Neural cell (in vitro differentiated cells): ENCODE measurements around the gene TRMT10B. TPM values are rescaled to one million over a fixed set of nuclear protein-coding genes. Genes with fewer than 3 reads are reported as not detected.

Source experiments
- H2AFZ ChIP-seq: fragments of 200-600, 300-800 bp; sonication (generic), shearing (Covaris generic); 2 replicates; pipeline ENCODE4 v1.6.0; 2014; ENCODE audit warnings: low read depth, mild to moderate bottlenecking, antibody characterized with exemption, low read length, moderate library complexity
- H3F3A ChIP-seq: fragments of 200-600 bp; shearing (Covaris generic); 2 replicates; pipeline ENCODE4 v1.6.1; 2016; ENCODE audit warnings: mild to moderate bottlenecking, moderate library complexity, mixed read lengths, antibody characterized with exemption, low read length; ENCODE audit not compliant: insufficient read depth, poor library complexity, severe bottlenecking
- H3K27ac ChIP-seq: fragments of 200-600, 300-800 bp; sonication (generic), shearing (Covaris generic); 2 replicates; pipeline ENCODE4 v1.5.1; 2014; ENCODE audit warnings: mild to moderate bottlenecking, low read length, moderate library complexity
- H3K27me3 ChIP-seq: fragments of 300-800, 200-600 bp; sonication (generic), shearing (Covaris generic); 2 replicates; pipeline ENCODE4 v1.6.0; 2014; ENCODE audit warnings: mild to moderate bottlenecking, low read depth, low read length, moderate library complexity; ENCODE audit not compliant: insufficient read depth
- H3K36me3 ChIP-seq: fragments of 300-800, 200-600 bp; sonication (generic), shearing (Covaris generic); 2 replicates; pipeline ENCODE4 v1.5.1; 2014; ENCODE audit warnings: mild to moderate bottlenecking, antibody characterized with exemption, low read length, moderate library complexity; ENCODE audit not compliant: insufficient read depth
- H3K4me2 ChIP-seq: fragments of 300-800, 200-600 bp; sonication (generic), shearing (Covaris generic); 2 replicates; pipeline ENCODE4 v1.6.0; 2014; ENCODE audit warnings: mild to moderate bottlenecking, low read length
- H3K4me3 ChIP-seq: fragments of 300-800, 200-600 bp; sonication (generic), shearing (Covaris generic); 2 replicates; pipeline ENCODE4 v1.5.1; 2014; ENCODE audit warnings: mild to moderate bottlenecking, low read length, moderate library complexity
- H3K79me2 ChIP-seq: fragments of 200-600 bp; shearing (Covaris generic); replicated peaks from 2 replicates; pipeline ENCODE4 v1.6.0; 2014; ENCODE audit warnings: mild to moderate bottlenecking, low read length, moderate library complexity; ENCODE audit not compliant: insufficient read depth
- H3K9ac ChIP-seq: fragments of 300-800, 200-600 bp; sonication (generic), shearing (Covaris generic); 2 replicates; pipeline ENCODE4 v1.6.1; 2016; ENCODE audit warnings: mild to moderate bottlenecking, low read length, mixed read lengths
- H3K9me2 ChIP-seq: fragments of 200-600 bp; shearing (Covaris generic); 2 replicates; pipeline ENCODE4 v1.6.1; 2016; ENCODE audit warnings: mild to moderate bottlenecking, low read length, mixed read lengths; ENCODE audit not compliant: insufficient read depth
- H3K9me3 ChIP-seq: fragments of 200-600, 300-800 bp; sonication (generic), shearing (Covaris generic); 2 replicates; pipeline ENCODE4 v1.6.1; 2016; ENCODE audit warnings: mild to moderate bottlenecking, mixed run types, low read length, moderate library complexity, mixed read lengths
- H4K20me1 ChIP-seq: fragments of 200-600 bp; shearing (Covaris generic); 2 replicates; pipeline ENCODE4 v1.6.1; 2016; ENCODE audit warnings: mild to moderate bottlenecking, mixed run types; ENCODE audit not compliant: insufficient read depth
- EP300 ChIP-seq: fragments of 450-650 bp; conservative IDR thresholded peaks from 2 replicates; pipeline ENCODE4 v1.6.1; 2014; ENCODE audit warnings: antibody characterized with exemption, mild to moderate bottlenecking, moderate library complexity; ENCODE audit not compliant: poor library complexity, severe bottlenecking
- EZH2 ChIP-seq: fragments of 200-600, 300-800 bp; shearing (Covaris generic), sonication (generic); IDR thresholded peaks from 2 replicates; pipeline ENCODE4 v1.6.1; 2014; ENCODE audit warnings: antibody characterized with exemption, low read length, borderline replicate concordance, mild to moderate bottlenecking; ENCODE audit not compliant: insufficient read depth, poor library complexity, severe bottlenecking
- MXI1 ChIP-seq: fragments of 450-650 bp; conservative IDR thresholded peaks from 2 replicates; pipeline ENCODE4 v1.6.1; 2014; ENCODE audit warnings: antibody characterized with exemption, mild to moderate bottlenecking; ENCODE audit not compliant: poor library complexity, severe bottlenecking
- POLR2AphosphoS5 ChIP-seq: IDR thresholded peaks from 2 replicates; pipeline ENCODE4 v1.6.1; 2012
- RAD21 ChIP-seq: fragments of 450-650 bp; conservative IDR thresholded peaks from 2 replicates; pipeline ENCODE4 v1.6.1; 2014; ENCODE audit warnings: antibody characterized with exemption, mild to moderate bottlenecking, moderate library complexity
- REST ChIP-seq: IDR thresholded peaks from 2 replicates; pipeline ENCODE4 v1.6.1; 2012; ENCODE audit warnings: borderline replicate concordance
- SMC3 ChIP-seq: fragments of 450-650 bp; conservative IDR thresholded peaks from 2 replicates; pipeline ENCODE4 v1.6.1; 2014; ENCODE audit warnings: antibody characterized with exemption, mild to moderate bottlenecking, moderate library complexity; ENCODE audit not compliant: poor library complexity
- TAF1 ChIP-seq: IDR thresholded peaks from 2 replicates; pipeline ENCODE4 v1.6.1; 2012; ENCODE audit warnings: low read depth
- polyA plus RNA-seq: library from polyadenylated mRNA; depleted of rRNA; stranded (reverse); fragments of >200 nt; gene quantifications from 2 replicates; pipeline ENCODE4 v1.2.3, GENCODE V29; 2014
- TF ChIP-seq, protein P1 (sequence below): fragments of 450-650 bp; IDR thresholded peaks from 2 replicates; pipeline ENCODE4 v1.5.1; 2014; ENCODE audit warnings: antibody characterized with exemption, mild to moderate bottlenecking, moderate library complexity; ENCODE audit not compliant: poor library complexity, severe bottlenecking

TRMT10B gene
- polyA plus RNA-seq, 1 donor from 2014 or later = 11.2 TPM

GRCh38 chr9:37740631-37741328, 12.8 kb upstream of the TRMT10B start:
- no peak overlapping the region for H2AFZ ChIP-seq
- H3K36me3 ChIP-seq = no peaks in the 10 kb centered on the region
- no peaks in the 10 kb centered on the region for H3K9me2 ChIP-seq
- TF ChIP-seq TAF1 = no peak
- TF ChIP-seq MXI1 = no peak
- no peak for TF ChIP-seq EZH2
- TF ChIP-seq, protein P1, sequence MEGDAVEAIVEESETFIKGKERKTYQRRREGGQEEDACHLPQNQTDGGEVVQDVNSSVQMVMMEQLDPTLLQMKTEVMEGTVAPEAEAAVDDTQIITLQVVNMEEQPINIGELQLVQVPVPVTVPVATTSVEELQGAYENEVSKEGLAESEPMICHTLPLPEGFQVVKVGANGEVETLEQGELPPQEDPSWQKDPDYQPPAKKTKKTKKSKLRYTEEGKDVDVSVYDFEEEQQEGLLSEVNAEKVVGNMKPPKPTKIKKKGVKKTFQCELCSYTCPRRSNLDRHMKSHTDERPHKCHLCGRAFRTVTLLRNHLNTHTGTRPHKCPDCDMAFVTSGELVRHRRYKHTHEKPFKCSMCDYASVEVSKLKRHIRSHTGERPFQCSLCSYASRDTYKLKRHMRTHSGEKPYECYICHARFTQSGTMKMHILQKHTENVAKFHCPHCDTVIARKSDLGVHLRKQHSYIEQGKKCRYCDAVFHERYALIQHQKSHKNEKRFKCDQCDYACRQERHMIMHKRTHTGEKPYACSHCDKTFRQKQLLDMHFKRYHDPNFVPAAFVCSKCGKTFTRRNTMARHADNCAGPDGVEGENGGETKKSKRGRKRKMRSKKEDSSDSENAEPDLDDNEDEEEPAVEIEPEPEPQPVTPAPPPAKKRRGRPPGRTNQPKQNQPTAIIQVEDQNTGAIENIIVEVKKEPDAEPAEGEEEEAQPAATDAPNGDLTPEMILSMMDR = no peak
- TF ChIP-seq POLR2AphosphoS5 = no peak
- TF ChIP-seq EP300 = no peak
- TF ChIP-seq RAD21 = no peak
- no peak for TF ChIP-seq REST
- TF ChIP-seq SMC3 = no peak
- H3K27ac ChIP-seq = no peak overlapping the region
- H3K4me2 ChIP-seq = no peak overlapping the region
- no peaks in the 10 kb centered on the region for H3K79me2 ChIP-seq
- H3K9ac ChIP-seq = no peak overlapping the region
- no peaks in the 10 kb centered on the region for H3K27me3 ChIP-seq
- H3K4me3 ChIP-seq = no peak overlapping the region
- H4K20me1 ChIP-seq = no peaks in the 10 kb centered on the region
- no peaks in the 10 kb centered on the region for H3K9me3 ChIP-seq
- H3F3A ChIP-seq = no peaks in the 10 kb centered on the region

DNA sequence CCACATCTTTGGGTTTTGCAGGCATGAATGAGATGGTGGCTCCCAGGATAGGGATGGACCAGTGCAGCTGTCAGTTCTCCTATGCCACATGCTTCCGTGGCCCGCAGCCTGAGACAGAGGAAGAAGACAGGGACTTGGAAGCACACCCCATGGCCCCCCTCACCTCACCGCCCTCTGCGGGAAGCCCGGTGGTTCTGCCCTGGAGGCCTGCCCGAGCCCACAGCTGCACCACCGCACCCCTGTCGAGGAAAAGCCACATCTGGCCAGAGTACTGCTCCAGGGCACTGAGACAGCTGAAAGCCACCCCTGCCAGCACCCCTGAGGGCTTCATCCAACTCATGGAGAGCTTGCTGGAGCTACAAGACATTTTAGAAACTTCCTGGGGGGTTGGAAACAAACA, 7.6 kb upstream of the TRMT10B start:
- Histone ChIP-seq H4K20me1 (no peaks in the 10 kb centered on the region), H3F3A (no peaks in the 10 kb centered on the region), H3K4me2 (no peak overlapping the region), H3K27me3 (no peaks in the 10 kb centered on the region), H3K4me3 (no peak overlapping the region), H3K9ac (no peak overlapping the region), H3K79me2 (no peaks in the 10 kb centered on the region), H3K36me3 (no peaks in the 10 kb centered on the region), H2AFZ (no peak overlapping the region), H3K9me3 (no peaks in the 10 kb centered on the region), H3K27ac (no peak overlapping the region), H3K9me2 (no peaks in the 10 kb centered on the region)
- TF ChIP-seq, protein P1 = no peak
- no peak for TF ChIP-seq EZH2
- TF ChIP-seq MXI1 = no peak
- TF ChIP-seq RAD21 = no peak
- TF ChIP-seq EP300 = no peak
- TF ChIP-seq REST = no peak
- no peak for TF ChIP-seq POLR2AphosphoS5
- TF ChIP-seq TAF1 = no peak
- TF ChIP-seq SMC3 = no peak
